Sigmoid colon (tissue), 7 donors: ENCODE data around the gene PRKG2. TPM values are rescaled to one million over a fixed set of nuclear protein-coding genes. Genes with fewer than 3 reads are reported as not detected.

Experiments used
- DNase-seq: peaks from one replicate; pipeline ENCODE4 v3.0.0-alpha.2; 2019
- H3K27ac ChIP-seq, 4 donors: fragments of 200-600 bp; sonication (generic); one replicate each; pipeline ENCODE4 v1.5.1; 2016 to 2019; ENCODE audit warnings: mild to moderate bottlenecking in 1 of 4
- H3K27me3 ChIP-seq, 3 donors: fragments of 200-600 bp; sonication (generic); one replicate each; pipeline ENCODE4 v1.5.1; 2019; ENCODE audit warnings: mild to moderate bottlenecking in 1 of 3
- H3K36me3 ChIP-seq, 4 donors: fragments of 200-600 bp; sonication (generic); one replicate each; pipeline ENCODE4 v1.5.1; 2016 to 2019
- H3K4me1 ChIP-seq, 4 donors: fragments of 200-600 bp; sonication (generic); one replicate each; pipeline ENCODE4 v1.5.1; 2017 to 2019
- H3K4me3 ChIP-seq, 4 donors: fragments of 200-600 bp; sonication (generic); one replicate each; pipeline ENCODE4 v1.5.1; 2017 to 2019; ENCODE audit warnings: mild to moderate bottlenecking in 2 of 4, moderate library complexity in 1 of 4
- H3K9me3 ChIP-seq, 4 donors: fragments of 200-600 bp in 3 of 4; sonication (generic) in 3 of 4; one replicate each; pipeline versions ENCODE4 v1.5.1 to v1.6.1; 2013 to 2019
- EP300 ChIP-seq, 4 donors: sonication (generic); formaldehyde crosslinking; IDR thresholded peaks; one replicate each; pipeline ENCODE4 v1.6.1; 2017; ENCODE audit warnings: antibody characterized with exemption in 4 of 4
- POLR2A ChIP-seq, 2 donors: fragments of 450-650 bp; IDR thresholded peaks; one replicate each; pipeline ENCODE4 v1.6.1; 2016; ENCODE audit warnings: antibody characterized with exemption in 2 of 2, mild to moderate bottlenecking in 2 of 2, moderate library complexity in 2 of 2
- POLR2AphosphoS5 ChIP-seq, 4 donors: sonication (generic); formaldehyde crosslinking; IDR thresholded peaks; one replicate each; pipeline ENCODE4 v1.6.1; 2017; ENCODE audit warnings: antibody characterized with exemption in 4 of 4
- WGBS, 2 donors: extraction: QIAGEN DNeasy Blood & Tissue Kit; methylation state at CpG; one replicate each; pipeline ENCODE4 v1.1.7; 2013; 5-methylcytosine and 5-hydroxymethylcytosine counted together
- intact Hi-C: fragments of 100-400 bp; cut with DNase I; formaldehyde crosslinking; loops from one replicate; pipeline ENCODE4 v1.15.1; 2023
- polyA plus RNA-seq, 3 donors: library from polyadenylated mRNA; stranded (reverse); fragments of 200-250 nt; gene quantifications; one replicate each; pipeline ENCODE4 v1.2.3, GENCODE V29; 2013
- total RNA-seq, 4 donors: library from RNA; depleted of rRNA; stranded (reverse); fragments of >200 nt; gene quantifications; one replicate each; pipeline ENCODE4 v1.1.0, GENCODE V29; 2016
- TF ChIP-seq, protein P1 (sequence below), 4 experiments: fragments of 450-650 bp in 3 of 4; fragments of 200-600 bp in 1 of 4; IDR thresholded peaks; one replicate each; pipeline ENCODE4 v1.5.1; 2016 to 2019; ENCODE audit warnings: antibody characterized with exemption in 4 of 4, mild to moderate bottlenecking in 3 of 4, moderate library complexity in 2 of 4
- donor health status: healthy with polysubstance abuse.
- donor health status: Bipolar disorder and iron deficiency.
- donor health status: healthy.

PRKG2 gene
- total and polyA plus RNA-seq, 7 donors: 1.2 to 19.9 (median 2.6) TPM

DNA sequence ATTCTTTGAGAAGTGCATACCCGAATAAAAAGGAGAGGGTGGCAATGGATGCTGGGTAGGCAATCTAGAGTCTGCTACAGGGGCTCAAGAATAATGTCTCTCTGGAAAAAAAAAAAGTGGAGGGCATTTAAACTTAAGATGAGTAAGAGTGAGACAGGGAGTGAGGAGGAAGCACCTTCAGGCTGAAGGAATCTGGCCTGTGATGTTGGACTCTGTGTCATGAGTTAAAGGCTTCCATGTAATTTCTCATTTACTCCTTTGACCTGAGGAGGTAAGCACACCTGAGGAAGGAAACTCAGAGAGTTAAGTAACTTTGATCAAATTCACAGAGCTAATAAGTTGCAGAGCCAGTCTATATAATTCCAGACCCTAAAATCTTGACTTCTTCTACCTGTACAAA, 3.2 kb upstream of the PRKG2 start:
- WGBS, 2 donors: 94 to 96% methylated on average over 1 of the region's 1 CpG
- no peak overlapping the region for H3K27ac ChIP-seq
- H3K4me1 ChIP-seq: peaks cover 0 to 18% (median 15%) of the 10 kb centered on the region in 4 donors
- no peaks in the 10 kb centered on the region for H3K9me3 ChIP-seq
- peaks cover 0 to 16% (median 8%) of the 10 kb centered on the region in 3 donors for H3K27me3 ChIP-seq
- no peak for DNase-seq
- no peaks in the 10 kb centered on the region for H3K36me3 ChIP-seq
- intact Hi-C loops: no loop called here
- no peak overlapping the region for H3K4me3 ChIP-seq
- TF ChIP-seq EP300 (IDR thresholded peaks at IDR 0.05): no peak
- no peak for TF ChIP-seq POLR2A (IDR thresholded peaks at IDR 0.05)
- no peak for TF ChIP-seq POLR2AphosphoS5 (IDR thresholded peaks at IDR 0.05)
- TF ChIP-seq, protein P1, sequence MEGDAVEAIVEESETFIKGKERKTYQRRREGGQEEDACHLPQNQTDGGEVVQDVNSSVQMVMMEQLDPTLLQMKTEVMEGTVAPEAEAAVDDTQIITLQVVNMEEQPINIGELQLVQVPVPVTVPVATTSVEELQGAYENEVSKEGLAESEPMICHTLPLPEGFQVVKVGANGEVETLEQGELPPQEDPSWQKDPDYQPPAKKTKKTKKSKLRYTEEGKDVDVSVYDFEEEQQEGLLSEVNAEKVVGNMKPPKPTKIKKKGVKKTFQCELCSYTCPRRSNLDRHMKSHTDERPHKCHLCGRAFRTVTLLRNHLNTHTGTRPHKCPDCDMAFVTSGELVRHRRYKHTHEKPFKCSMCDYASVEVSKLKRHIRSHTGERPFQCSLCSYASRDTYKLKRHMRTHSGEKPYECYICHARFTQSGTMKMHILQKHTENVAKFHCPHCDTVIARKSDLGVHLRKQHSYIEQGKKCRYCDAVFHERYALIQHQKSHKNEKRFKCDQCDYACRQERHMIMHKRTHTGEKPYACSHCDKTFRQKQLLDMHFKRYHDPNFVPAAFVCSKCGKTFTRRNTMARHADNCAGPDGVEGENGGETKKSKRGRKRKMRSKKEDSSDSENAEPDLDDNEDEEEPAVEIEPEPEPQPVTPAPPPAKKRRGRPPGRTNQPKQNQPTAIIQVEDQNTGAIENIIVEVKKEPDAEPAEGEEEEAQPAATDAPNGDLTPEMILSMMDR (IDR thresholded peaks at IDR 0.05): no peak

DNA sequence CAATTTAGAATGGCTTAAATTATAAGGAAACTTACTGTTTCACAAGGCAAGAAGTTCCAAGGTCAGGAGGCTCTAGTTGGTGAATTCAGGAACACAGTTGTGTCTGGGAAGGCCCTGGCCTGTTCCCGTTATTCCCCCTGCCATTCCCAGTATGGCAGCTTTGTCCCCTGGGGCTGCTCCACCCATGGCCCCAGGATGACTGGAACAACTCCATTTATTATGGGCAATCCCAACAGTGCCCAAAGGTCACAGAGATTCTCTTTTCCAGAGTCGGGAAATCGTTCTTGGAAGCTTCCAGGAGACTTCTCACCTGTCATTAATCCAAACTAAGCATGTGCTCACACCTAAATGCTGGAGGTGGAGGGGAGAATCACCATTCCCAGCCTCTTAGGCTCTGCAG, 2.8 kb upstream of the PRKG2 start:
- WGBS, 2 donors: 34 to 77% methylated on average over 3 of the region's 3 CpGs
- Histone ChIP-seq H3K9me3 (no peaks in the 10 kb centered on the region), H3K4me3 (no peak overlapping the region), H3K27me3 (peaks cover 0 to 16% (median 8%) of the 10 kb centered on the region in 3 donors), H3K27ac (no peak overlapping the region), H3K36me3 (no peaks in the 10 kb centered on the region), H3K4me1 (peaks cover 0 to 18% (median 15%) of the 10 kb centered on the region in 4 donors)
- intact Hi-C loops: no loop called here
- TF ChIP-seq POLR2A (IDR thresholded peaks at IDR 0.05) (no peak), EP300 (IDR thresholded peaks at IDR 0.05) (no peak), POLR2AphosphoS5 (IDR thresholded peaks at IDR 0.05) (no peak)
- TF ChIP-seq, protein P1 (IDR thresholded peaks at IDR 0.05): no peak
- no peak for DNase-seq

DNA sequence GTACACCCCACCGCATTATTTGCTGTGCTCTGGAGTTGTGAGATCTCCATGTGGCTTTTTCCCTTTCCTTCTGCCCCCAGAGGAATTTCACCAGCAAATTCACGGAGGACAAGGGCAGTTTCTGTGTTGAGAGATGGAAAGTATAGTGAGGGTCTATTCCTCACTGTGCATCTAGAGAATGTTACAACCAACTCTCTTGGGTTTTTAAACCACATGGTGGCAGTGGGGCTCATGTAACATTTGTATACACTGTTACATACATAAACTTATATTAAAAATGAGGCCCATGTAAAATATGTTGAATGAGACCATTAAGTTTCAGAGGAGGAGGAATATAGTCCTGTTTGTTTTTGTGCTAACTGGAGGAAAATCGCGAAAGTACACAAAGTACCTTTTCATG, 909 bp upstream of the PRKG2 start:
- TF ChIP-seq EP300 (IDR thresholded peaks at IDR 0.05): no peak
- TF ChIP-seq POLR2AphosphoS5 (IDR thresholded peaks at IDR 0.05): no peak
- no peak for TF ChIP-seq POLR2A (IDR thresholded peaks at IDR 0.05)
- TF ChIP-seq, protein P1 (IDR thresholded peaks at IDR 0.05): no peak
- H3K36me3 ChIP-seq: no peaks in the 10 kb centered on the region
- peak overlapping the region in 1 of 4 donors; percentile 89 for H3K27ac ChIP-seq
- DNase-seq: no peak
- no peak overlapping the region for H3K4me3 ChIP-seq
- H3K27me3 ChIP-seq: peaks cover 0 to 16% (median 8%) of the 10 kb centered on the region in 3 donors
- no peaks in the 10 kb centered on the region for H3K9me3 ChIP-seq
- intact Hi-C loops: no loop called here
- peaks cover 0 to 18% (median 15%) of the 10 kb centered on the region in 4 donors for H3K4me1 ChIP-seq
- whole genome bisulfite sequencing, 2 donors: 58 to 67% methylated on average over 4 of the region's 4 CpGs

DNA sequence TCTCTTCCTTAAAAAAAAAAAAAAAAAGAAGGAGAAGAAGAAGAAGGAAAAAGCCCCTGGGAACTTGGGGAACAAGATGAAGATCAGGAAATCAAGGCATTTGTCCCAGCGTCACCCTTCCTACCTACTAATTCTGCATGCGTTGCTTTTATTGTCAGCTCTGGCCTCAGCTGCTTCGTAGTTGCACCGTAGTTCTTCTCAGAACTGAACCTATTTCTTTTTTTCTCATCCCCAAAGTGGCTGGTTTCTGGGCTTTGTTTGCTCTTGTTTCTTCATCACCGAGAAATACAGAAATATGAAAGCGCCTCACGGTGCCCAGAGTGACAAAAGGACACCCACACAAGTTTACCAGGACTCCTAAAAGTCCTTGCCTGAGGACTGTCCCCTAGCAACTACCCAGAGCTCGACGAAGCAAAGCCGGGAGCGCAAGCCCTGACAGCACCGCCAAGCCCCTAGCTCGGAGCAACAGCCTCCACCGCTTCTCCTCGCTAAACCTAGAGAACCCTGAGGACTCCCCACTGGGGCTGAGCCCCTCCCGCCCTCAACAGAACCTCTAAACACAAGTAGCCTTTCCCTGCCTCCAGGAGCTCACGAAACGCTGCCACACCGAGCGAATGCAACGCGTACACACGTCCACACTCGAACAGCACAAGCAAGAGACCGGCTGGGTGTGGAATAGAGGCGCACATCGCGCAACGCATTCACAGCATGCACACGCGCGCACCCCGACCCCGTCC, 710 bp downstream of the PRKG2 start:
- H3K4me3 ChIP-seq: peak overlapping the region; percentile 25 to 58 (median 54)
- no peak for DNase-seq
- H3K27me3 ChIP-seq: peaks cover 0 to 16% (median 8%) of the 10 kb centered on the region in 3 donors
- no peaks in the 10 kb centered on the region for H3K36me3 ChIP-seq
- intact Hi-C loops: no loop called here
- WGBS, 2 donors: 4 to 7% methylated on average over 34 of the region's 34 CpGs
- TF ChIP-seq EP300 (IDR thresholded peaks at IDR 0.05) (no peak), POLR2AphosphoS5 (IDR thresholded peaks at IDR 0.05) (no peak), POLR2A (IDR thresholded peaks at IDR 0.05) (no peak)
- TF ChIP-seq, protein P1 (IDR thresholded peaks at IDR 0.05): no peak
- no peaks in the 10 kb centered on the region for H3K9me3 ChIP-seq
- peak overlapping the region in 3 of 4 donors; percentile 31 to 89 (median 43) for H3K27ac ChIP-seq
- peaks cover 0 to 18% (median 15%) of the 10 kb centered on the region in 4 donors for H3K4me1 ChIP-seq
